H1 (cell line): ENCODE data around the gene ATG7. TPM values are rescaled to one million over a fixed set of nuclear protein-coding genes. Genes with fewer than 3 reads are reported as not detected.

Experiments
- ATF2 ChIP-seq: IDR thresholded peaks from 2 replicates; pipeline ENCODE4 v1.6.1; 2012; ENCODE audit warnings: low read length, inconsistent platforms
- BRCA1 ChIP-seq: IDR thresholded peaks from 2 replicates; pipeline ENCODE4 v1.6.1; 2012; ENCODE audit warnings: low read depth, low read length, improper control_type of control experiment
- CHD2 ChIP-seq: IDR thresholded peaks from 2 replicates; pipeline ENCODE4 v1.6.1; 2012; ENCODE audit warnings: low read length, improper control_type of control experiment
- CHD7 ChIP-seq: fragments of 300-600 bp; sonication (generic); IDR thresholded peaks from 2 replicates; pipeline ENCODE4 v1.7.1; 2012; ENCODE audit warnings: low read length, moderate library complexity, mild to moderate bottlenecking, inconsistent platforms; ENCODE audit not compliant: insufficient replicate concordance
- JUND ChIP-seq: IDR thresholded peaks from 2 replicates; pipeline ENCODE4 v1.6.1; 2011; ENCODE audit warnings: mild to moderate bottlenecking, improper control_type of control experiment, low read length
- SAP30 ChIP-seq: fragments of 300-600 bp; sonication (generic); IDR thresholded peaks from 2 replicates; pipeline ENCODE4 v1.7.1; 2012; ENCODE audit warnings: low read length, moderate library complexity, mild to moderate bottlenecking, inconsistent platforms; ENCODE audit not compliant: insufficient read depth, insufficient replicate concordance
- SIN3A ChIP-seq, 2 experiments: IDR thresholded peaks in 1 of 2; conservative IDR thresholded peaks in 1 of 2; 2 replicates each; pipeline ENCODE4 v1.6.1; 2011 to 2012; ENCODE audit warnings: low read length in 2 of 2, improper control_type of control experiment in 1 of 2, low read depth in 1 of 2, mild to moderate bottlenecking in 1 of 2
- TAF1 ChIP-seq: IDR thresholded peaks from 2 replicates; pipeline ENCODE4 v1.6.1; 2011; ENCODE audit warnings: mild to moderate bottlenecking, low read depth, low read length
- TBP ChIP-seq: IDR thresholded peaks from 2 replicates; pipeline ENCODE4 v1.6.1; 2011; ENCODE audit warnings: low read depth, low read length, improper control_type of control experiment
- polyA plus RNA-seq, 7 experiments: library from polyadenylated mRNA; depleted of rRNA in 3 of 7; stranded (reverse) in 5 of 7; unstranded in 2 of 7; fragments of >200 nt in 5 of 7; fragments of 200-250 nt in 2 of 7; gene quantifications; 1 replicate in 5 of 7; 2 replicates in 1 of 7; 4 replicates in 1 of 7; pipeline versions ENCODE4 v1.2.1 to v1.2.3, GENCODE V29; 2011 to 2013; ENCODE audit warnings: missing spikeins in 2 of 7, mixed read lengths in 2 of 7
- total RNA-seq: library from RNA; stranded (reverse); fragmentation: NEBNext Ultra II Directional; extraction: Animal tissue kit (Norgen Biotek cat#: 25700); gene quantifications from 2 replicates; pipeline ENCODE4 v1.2.1, GENCODE V29; 2021
- TF ChIP-seq, protein P1 (sequence below): IDR thresholded peaks from 2 replicates; pipeline ENCODE4 v1.6.1; 2012; ENCODE audit warnings: inconsistent platforms

The ATG7 gene
- total and polyA plus RNA-seq, 2 of the 8 experiments (the other 6 are each of a cell fraction or from before 2014, with no cell fraction given), result 15.0 to 19.1 TPM

- TF ChIP-seq CHD7, result no peak
- TF ChIP-seq SIN3A (conservative IDR thresholded peaks at IDR 0.05 in 1 of 2, IDR thresholded peaks at IDR 0.05 in 1 of 2; ENCODE audit: low read depth in 1 of 2, low read length in 2 of 2), result no peak
- TF ChIP-seq BRCA1, result no peak
- no peak for TF ChIP-seq ATF2
- no peak for TF ChIP-seq JUND
- TF ChIP-seq TAF1, result no peak
- TF ChIP-seq SAP30, result no peak
- TF ChIP-seq, protein P1, sequence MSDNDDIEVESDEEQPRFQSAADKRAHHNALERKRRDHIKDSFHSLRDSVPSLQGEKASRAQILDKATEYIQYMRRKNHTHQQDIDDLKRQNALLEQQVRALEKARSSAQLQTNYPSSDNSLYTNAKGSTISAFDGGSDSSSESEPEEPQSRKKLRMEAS, result no peak
- no peak for TF ChIP-seq CHD2
- TF ChIP-seq TBP, result no peak
Observed at GRCh38 chr3:11510356-11510755, 238.2 kb downstream of the ATG7 start (continued).
